HFF-Myc (cell line): Measurements from ENCODE around the gene NAA25.

Experiments used
- DNase-seq: peaks from one replicate; pipeline ENCODE4 v3.0.0-alpha.2; 2011; ENCODE audit warnings: low read depth; ENCODE audit errors: extremely low read depth
- H3K4me3 ChIP-seq: replicated peaks from 2 replicates; pipeline ENCODE4 v1.5.1; 2011; ENCODE audit warnings: low read depth, mild to moderate bottlenecking, control low read depth, low read length
- TF ChIP-seq, protein P1 (sequence below): IDR thresholded peaks from 2 replicates; pipeline ENCODE4 v1.5.1; 2012; ENCODE audit warnings: mild to moderate bottlenecking, low read depth, low read length, control low read depth; ENCODE audit errors: missing control alignments

The NAA25 gene

DNA sequence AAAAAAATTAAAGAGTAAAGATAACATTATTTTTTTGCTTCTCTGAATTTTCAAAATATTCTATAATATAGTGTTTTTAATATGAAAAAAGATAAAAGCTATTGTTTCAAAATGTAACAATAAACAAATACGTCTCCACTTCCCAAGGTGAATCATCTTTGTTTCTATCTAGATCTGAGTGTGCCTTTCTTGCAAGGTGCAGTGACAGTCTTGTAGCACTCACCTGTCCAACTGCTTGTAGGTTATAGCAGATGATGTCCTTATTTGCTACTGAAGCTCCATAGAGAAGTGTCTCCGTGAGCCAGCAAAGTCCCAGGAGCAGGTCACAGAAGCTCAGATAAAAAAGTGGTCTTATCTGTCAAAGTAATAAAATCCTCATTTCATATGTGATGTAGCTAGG, 117.0 kb downstream of the NAA25 start:
- TF ChIP-seq, protein P1, sequence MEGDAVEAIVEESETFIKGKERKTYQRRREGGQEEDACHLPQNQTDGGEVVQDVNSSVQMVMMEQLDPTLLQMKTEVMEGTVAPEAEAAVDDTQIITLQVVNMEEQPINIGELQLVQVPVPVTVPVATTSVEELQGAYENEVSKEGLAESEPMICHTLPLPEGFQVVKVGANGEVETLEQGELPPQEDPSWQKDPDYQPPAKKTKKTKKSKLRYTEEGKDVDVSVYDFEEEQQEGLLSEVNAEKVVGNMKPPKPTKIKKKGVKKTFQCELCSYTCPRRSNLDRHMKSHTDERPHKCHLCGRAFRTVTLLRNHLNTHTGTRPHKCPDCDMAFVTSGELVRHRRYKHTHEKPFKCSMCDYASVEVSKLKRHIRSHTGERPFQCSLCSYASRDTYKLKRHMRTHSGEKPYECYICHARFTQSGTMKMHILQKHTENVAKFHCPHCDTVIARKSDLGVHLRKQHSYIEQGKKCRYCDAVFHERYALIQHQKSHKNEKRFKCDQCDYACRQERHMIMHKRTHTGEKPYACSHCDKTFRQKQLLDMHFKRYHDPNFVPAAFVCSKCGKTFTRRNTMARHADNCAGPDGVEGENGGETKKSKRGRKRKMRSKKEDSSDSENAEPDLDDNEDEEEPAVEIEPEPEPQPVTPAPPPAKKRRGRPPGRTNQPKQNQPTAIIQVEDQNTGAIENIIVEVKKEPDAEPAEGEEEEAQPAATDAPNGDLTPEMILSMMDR, result no peak
- DNase-seq, result no peak
- no peak overlapping the region for H3K4me3 ChIP-seq

DNA sequence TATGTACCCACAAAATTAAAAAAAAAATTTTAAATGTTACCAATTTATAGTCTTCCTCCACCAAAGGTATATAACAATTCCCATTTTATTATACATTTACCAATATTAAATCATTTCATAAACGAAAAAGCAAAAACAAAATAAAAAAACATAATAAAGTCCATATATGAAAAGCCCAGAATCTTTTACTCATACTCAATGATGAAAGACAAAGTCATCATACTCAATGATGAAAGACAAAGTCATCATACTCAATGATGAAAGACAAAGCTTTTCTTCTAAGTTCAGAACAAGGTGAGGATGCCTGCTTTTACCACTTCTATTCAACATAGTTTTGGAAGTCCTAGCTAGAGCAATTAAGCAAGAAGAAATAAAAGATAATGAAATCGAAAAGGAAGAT, 123.8 kb downstream of the NAA25 start:
- TF ChIP-seq, protein P1, result no peak
- no peak overlapping the region for H3K4me3 ChIP-seq
- DNase-seq, result no peak

DNA sequence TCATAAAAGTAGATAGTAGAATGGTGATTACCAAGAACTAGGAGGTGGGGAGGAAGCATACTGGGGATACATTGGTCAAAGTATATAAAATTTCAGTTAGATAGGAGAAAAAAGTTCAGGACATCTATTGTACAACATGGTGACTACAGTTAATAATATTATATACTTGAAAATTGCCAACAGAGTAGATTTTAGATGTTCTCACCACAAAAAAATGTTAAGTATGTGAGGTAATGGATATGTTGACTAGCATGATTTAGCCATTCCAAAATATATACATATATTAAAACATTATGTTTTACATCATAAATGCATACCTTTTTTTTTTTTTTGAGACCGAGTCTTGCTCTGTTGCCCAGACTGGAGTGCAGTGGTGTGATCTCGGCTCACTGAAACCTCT, 126.6 kb downstream of the NAA25 start:
- TF ChIP-seq, protein P1, result no peak
- no peak overlapping the region for H3K4me3 ChIP-seq
- DNase-seq, result no peak

DNA sequence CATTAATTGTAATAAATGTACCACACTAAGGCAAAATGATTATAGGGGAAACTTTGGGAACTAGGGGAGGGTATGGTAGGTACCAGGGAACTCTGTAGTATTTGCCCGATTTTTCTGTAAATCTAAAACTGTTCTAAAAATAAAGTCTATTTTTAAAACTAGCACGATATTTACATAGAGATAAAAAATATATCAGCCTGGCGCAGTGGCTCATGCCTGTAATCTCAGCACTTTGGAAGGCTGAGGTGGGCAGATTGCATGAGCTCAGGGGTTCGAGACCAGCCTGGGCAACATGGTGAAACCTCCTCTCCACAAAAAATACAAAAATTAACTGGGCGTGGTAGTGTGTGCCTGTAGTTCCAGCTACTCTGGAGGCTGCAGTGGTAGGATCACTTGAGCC, 128.0 kb downstream of the NAA25 start:
- TF ChIP-seq, protein P1, result no peak
- DNase-seq, result no peak
- H3K4me3 ChIP-seq, result no peak overlapping the region

DNA sequence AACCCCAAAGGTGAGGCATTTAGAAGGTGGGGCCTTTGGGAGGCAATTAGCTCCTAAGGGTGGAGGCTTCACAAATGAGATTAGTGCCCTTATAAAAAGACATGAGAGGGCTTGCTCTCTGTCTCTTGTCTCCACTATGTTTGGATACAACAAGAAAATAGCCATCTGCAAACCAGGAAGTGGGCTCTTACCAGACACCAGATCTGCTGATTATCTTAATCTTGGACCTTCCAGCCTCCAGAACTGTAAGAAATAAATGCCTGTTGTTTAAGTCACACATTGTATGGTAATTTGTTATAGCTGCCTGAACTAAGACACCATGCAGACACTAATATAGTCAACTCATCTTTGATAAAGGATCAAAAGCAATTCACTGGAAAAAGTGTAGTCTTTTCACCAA, 130.0 kb downstream of the NAA25 start:
- TF ChIP-seq, protein P1, result no peak
- no peak overlapping the region for H3K4me3 ChIP-seq
- no peak for DNase-seq

DNA sequence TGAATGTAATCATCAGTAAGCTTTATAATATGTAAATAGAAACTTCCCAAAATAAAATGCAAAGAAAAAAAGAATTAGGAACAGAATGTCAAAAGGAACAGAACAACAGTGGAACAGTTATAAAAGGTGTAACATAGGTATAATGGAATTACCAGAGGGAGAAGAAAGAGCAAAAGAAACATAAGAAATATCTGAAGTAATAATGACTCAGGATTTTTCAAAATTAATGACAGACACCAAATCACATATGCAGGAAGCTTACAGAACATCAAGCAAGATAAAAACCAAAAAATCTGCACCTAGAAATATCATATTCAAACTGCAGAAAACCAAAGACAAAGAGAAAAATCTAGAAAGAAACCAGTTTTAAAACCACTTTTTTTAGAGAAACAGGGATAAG, 131.7 kb downstream of the NAA25 start:
- TF ChIP-seq, protein P1, result no peak

More for the DNA sequence above, 131.7 kb downstream of the NAA25 start:
- no peak overlapping the region for H3K4me3 ChIP-seq
- DNase-seq, result no peak
